Endometrial microvascular endothelial cells (primary cell): ENCODE results near the gene TMEM213. TPM values are rescaled to one million over a fixed set of nuclear protein-coding genes. Genes with fewer than 3 reads are reported as not detected.

Experiments
- total RNA-seq: library from RNA; depleted of rRNA; stranded (reverse); fragments of >200 nt; gene quantifications from one replicate; pipeline ENCODE4 v1.2.3, GENCODE V29; 2015; ENCODE audit errors: inconsistent ontology term

Gene TMEM213
- total RNA-seq, 1 donor from 2014 or later: not detected

Other genes with a start within 250 kb of the TMEM213 start
- not detected for gene SVOPL, start 96.6 kb upstream of the TMEM213 start, total RNA-seq
- not detected for gene ATP6V0A4, start 202 bp downstream of the TMEM213 start, total RNA-seq
- gene KIAA1549, start 183.4 kb downstream of the TMEM213 start, total RNA-seq: 4.9 TPM
- gene ZC3HAV1L, start 238.0 kb downstream of the TMEM213 start, total RNA-seq: 12.0 TPM